NB4 (cell line): ENCODE results near the gene MEGF6.

ENCODE experiments used
- MAX ChIP-seq: IDR thresholded peaks from 2 replicates; pipeline ENCODE4 v1.6.1; 2011; ENCODE audit warnings: low read depth, low read length
- POLR2A ChIP-seq: IDR thresholded peaks from 2 replicates; pipeline ENCODE4 v1.6.1; 2011; ENCODE audit warnings: mild to moderate bottlenecking; ENCODE audit not compliant: insufficient read length; ENCODE audit errors: extremely low read depth
- TF ChIP-seq, protein P1 (sequence below): IDR thresholded peaks from one replicate; pipeline ENCODE4 v1.5.1; 2012; ENCODE audit warnings: low read depth, low read length

- TF ChIP-seq, protein P1, sequence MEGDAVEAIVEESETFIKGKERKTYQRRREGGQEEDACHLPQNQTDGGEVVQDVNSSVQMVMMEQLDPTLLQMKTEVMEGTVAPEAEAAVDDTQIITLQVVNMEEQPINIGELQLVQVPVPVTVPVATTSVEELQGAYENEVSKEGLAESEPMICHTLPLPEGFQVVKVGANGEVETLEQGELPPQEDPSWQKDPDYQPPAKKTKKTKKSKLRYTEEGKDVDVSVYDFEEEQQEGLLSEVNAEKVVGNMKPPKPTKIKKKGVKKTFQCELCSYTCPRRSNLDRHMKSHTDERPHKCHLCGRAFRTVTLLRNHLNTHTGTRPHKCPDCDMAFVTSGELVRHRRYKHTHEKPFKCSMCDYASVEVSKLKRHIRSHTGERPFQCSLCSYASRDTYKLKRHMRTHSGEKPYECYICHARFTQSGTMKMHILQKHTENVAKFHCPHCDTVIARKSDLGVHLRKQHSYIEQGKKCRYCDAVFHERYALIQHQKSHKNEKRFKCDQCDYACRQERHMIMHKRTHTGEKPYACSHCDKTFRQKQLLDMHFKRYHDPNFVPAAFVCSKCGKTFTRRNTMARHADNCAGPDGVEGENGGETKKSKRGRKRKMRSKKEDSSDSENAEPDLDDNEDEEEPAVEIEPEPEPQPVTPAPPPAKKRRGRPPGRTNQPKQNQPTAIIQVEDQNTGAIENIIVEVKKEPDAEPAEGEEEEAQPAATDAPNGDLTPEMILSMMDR, result no peak
- TF ChIP-seq POLR2A (no peak), MAX (no peak)
These were observed 94.2 kb downstream of the MEGF6 start for GRCh38 chr1:3516911-3517675.
